Sigmoid colon (tissue), 3 donors: ENCODE measurements around the gene KCNK3.

Source experiments
- POLR2A ChIP-seq, 2 donors: fragments of 450-650 bp; IDR thresholded peaks; one replicate each; pipeline ENCODE4 v1.6.1; 2016; ENCODE audit warnings: antibody characterized with exemption in 2 of 2, mild to moderate bottlenecking in 2 of 2, moderate library complexity in 2 of 2
- TF ChIP-seq, protein P1 (sequence below), 4 experiments: fragments of 450-650 bp in 3 of 4; fragments of 200-600 bp in 1 of 4; IDR thresholded peaks; one replicate each; pipeline ENCODE4 v1.5.1; 2016 to 2019; ENCODE audit warnings: antibody characterized with exemption in 4 of 4, mild to moderate bottlenecking in 3 of 4, moderate library complexity in 2 of 4

DNA sequence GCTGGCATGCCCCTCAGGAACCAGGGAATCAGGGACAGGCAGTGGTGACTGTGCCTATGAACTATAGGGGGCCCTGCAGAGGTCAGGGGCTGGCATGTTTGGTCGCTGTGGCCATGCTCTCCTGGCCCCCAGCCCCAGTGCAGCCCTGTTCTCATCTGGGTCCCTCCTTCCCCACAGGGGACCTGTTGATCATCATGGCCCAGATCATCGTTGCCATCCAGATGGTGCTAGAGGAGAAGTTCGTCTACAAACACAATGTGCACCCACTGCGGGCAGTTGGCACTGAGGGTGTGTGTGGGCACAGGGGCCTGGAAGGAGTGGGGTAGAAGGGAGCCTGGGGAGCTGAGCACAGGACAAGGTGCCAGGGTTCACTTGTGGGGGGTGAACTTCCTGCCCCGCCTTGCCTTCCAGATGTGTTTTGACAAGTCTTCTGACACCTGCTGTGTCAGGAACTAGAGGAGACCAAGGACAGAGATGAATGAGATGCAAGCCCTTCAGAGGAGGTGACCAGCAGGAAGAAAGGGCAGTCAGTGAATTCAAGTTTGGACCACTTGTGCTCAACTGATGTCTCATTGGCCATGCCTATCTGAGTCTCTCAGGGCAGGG lies 83.8 kb downstream of the KCNK3 start:
- TF ChIP-seq, protein P1, sequence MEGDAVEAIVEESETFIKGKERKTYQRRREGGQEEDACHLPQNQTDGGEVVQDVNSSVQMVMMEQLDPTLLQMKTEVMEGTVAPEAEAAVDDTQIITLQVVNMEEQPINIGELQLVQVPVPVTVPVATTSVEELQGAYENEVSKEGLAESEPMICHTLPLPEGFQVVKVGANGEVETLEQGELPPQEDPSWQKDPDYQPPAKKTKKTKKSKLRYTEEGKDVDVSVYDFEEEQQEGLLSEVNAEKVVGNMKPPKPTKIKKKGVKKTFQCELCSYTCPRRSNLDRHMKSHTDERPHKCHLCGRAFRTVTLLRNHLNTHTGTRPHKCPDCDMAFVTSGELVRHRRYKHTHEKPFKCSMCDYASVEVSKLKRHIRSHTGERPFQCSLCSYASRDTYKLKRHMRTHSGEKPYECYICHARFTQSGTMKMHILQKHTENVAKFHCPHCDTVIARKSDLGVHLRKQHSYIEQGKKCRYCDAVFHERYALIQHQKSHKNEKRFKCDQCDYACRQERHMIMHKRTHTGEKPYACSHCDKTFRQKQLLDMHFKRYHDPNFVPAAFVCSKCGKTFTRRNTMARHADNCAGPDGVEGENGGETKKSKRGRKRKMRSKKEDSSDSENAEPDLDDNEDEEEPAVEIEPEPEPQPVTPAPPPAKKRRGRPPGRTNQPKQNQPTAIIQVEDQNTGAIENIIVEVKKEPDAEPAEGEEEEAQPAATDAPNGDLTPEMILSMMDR (IDR thresholded peaks at IDR 0.05) = no peak
- TF ChIP-seq POLR2A (IDR thresholded peaks at IDR 0.05) = no peak
